ENCODE results near the gene SLC6A6.

The SLC6A6 gene

DNA sequence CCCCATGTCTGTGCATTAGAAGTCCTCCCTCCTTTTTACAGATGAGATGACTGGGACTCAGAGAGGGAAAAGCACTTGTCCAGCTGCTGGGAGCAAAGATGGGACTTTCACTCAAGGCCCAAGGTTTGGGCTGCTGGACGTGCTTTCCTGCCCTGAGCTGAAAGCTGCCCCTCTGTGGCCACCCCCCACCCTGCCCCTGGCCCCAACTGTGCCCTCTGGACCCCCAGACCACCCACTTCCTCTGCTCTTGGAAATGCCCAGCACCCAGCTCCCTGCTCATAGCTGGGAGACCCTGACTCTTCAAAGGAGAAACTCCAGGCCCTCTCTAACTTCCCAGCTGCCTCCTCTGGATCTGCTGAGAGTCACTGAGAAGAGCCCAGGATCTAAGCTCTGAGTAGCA is 117.0 kb downstream of the SLC6A6 start:
- Histone ChIP-seq H3F3A (ENCODE audit: insufficient read depth, low read length) (no peaks in the 10 kb centered on the region), H3K4me1 (ENCODE audit: insufficient read depth, low read length, severe bottlenecking) (no peaks in the 10 kb centered on the region), H3K27me3 (ENCODE audit: insufficient read depth, low read length) (peaks cover 7% of the 10 kb centered on the region; the same call in 1 of the 2 replicates), H3K36me3 (ENCODE audit: insufficient read depth, low read length) (no peaks in the 10 kb centered on the region), H2AFZ (ENCODE audit: low read length) (no peak overlapping the region), H3K9me2 (ENCODE audit: low read depth, low read length) (no peaks in the 10 kb centered on the region), H3K9me3 (ENCODE audit: low read length) (no peaks in the 10 kb centered on the region), H3K27ac (ENCODE audit: low read depth, low read length, poor library complexity, severe bottlenecking) (no peak overlapping the region), H3K4me3 (ENCODE audit: low read depth, low read length, poor library complexity, severe bottlenecking) (no peak overlapping the region), H3K4me2 (ENCODE audit: low read length) (no peak overlapping the region), H3K9ac (ENCODE audit: low read length) (no peak overlapping the region), H3K79me2 (ENCODE audit: insufficient read depth, low read length) (no peaks in the 10 kb centered on the region), H4K20me1 (ENCODE audit: insufficient read depth, low read length) (no peaks in the 10 kb centered on the region)
- TF ChIP-seq, protein P1, sequence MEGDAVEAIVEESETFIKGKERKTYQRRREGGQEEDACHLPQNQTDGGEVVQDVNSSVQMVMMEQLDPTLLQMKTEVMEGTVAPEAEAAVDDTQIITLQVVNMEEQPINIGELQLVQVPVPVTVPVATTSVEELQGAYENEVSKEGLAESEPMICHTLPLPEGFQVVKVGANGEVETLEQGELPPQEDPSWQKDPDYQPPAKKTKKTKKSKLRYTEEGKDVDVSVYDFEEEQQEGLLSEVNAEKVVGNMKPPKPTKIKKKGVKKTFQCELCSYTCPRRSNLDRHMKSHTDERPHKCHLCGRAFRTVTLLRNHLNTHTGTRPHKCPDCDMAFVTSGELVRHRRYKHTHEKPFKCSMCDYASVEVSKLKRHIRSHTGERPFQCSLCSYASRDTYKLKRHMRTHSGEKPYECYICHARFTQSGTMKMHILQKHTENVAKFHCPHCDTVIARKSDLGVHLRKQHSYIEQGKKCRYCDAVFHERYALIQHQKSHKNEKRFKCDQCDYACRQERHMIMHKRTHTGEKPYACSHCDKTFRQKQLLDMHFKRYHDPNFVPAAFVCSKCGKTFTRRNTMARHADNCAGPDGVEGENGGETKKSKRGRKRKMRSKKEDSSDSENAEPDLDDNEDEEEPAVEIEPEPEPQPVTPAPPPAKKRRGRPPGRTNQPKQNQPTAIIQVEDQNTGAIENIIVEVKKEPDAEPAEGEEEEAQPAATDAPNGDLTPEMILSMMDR (IDR thresholded peaks at IDR 0.05; ENCODE audit: low read length) = no peak
- TF ChIP-seq EZH2 (IDR thresholded peaks at IDR 0.05; ENCODE audit: borderline replicate concordance, low read length) = no peak

DNA sequence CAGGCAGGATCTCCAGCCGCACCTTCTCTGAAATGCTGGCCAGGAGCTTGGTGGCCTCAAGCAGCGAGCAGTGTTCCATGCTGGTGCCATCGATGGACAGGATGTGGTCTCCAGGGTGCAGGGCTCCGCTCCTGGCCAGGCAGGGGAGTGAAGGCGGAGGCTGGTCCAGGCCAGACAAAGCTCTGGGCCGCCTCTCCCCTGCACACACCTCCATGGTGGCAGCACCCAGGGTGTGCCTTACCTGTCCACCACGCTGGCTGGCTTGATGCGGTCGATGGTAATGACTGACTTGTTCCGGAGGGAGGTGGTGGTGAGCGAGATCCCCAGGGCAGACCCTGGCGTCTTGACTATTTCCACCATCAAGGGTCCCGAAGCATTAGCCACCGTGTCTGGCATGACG is 117.7 kb downstream of the SLC6A6 start:
- Histone ChIP-seq H3K36me3 (ENCODE audit: insufficient read depth, low read length) (no peaks in the 10 kb centered on the region), H3K4me1 (ENCODE audit: insufficient read depth, low read length, severe bottlenecking) (no peaks in the 10 kb centered on the region), H3K79me2 (ENCODE audit: insufficient read depth, low read length) (no peaks in the 10 kb centered on the region), H3K9me3 (ENCODE audit: low read length) (no peaks in the 10 kb centered on the region), H3K27me3 (ENCODE audit: insufficient read depth, low read length) (0 out of 2 replicates have a peak, but pooled peaks cover 7% of the 10 kb centered on the region), H3K27ac (ENCODE audit: low read depth, low read length, poor library complexity, severe bottlenecking) (no peak overlapping the region), H3K4me2 (ENCODE audit: low read length) (no peak overlapping the region), H2AFZ (ENCODE audit: low read length) (no peak overlapping the region), H3K9me2 (ENCODE audit: low read depth, low read length) (no peaks in the 10 kb centered on the region), H3K4me3 (ENCODE audit: low read depth, low read length, poor library complexity, severe bottlenecking) (no peak overlapping the region), H3F3A (ENCODE audit: insufficient read depth, low read length) (no peaks in the 10 kb centered on the region), H4K20me1 (ENCODE audit: insufficient read depth, low read length) (no peaks in the 10 kb centered on the region), H3K9ac (ENCODE audit: low read length) (no peak overlapping the region)
- TF ChIP-seq EZH2 (IDR thresholded peaks at IDR 0.05; ENCODE audit: borderline replicate concordance, low read length) = no peak
- TF ChIP-seq, protein P1 (IDR thresholded peaks at IDR 0.05; ENCODE audit: low read length) = no peak

DNA sequence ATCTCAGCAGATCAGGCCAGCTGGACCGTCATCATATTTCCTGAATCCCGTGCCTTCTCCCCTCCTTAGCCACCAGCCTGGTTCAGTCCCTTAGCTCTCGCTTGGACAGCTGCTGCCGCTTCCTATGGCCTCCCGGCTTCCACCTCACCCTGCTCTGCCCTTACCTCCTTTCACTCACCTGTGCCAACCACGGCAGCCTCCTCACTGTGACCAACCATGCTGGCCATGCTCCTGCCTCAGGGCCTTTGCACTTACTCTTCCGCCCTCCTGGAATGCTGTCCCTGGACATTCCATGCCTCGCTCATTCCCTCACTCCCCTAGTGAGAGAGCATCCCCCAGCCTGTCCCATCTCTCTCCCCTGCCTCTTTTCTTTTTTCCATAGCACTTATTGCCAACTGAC is 118.6 kb downstream of the SLC6A6 start:
- no peaks in the 10 kb centered on the region for H4K20me1 ChIP-seq (ENCODE audit: insufficient read depth, low read length)
- H2AFZ ChIP-seq (ENCODE audit: low read length) = no peak overlapping the region
- H3K4me1 ChIP-seq (ENCODE audit: insufficient read depth, low read length, severe bottlenecking) = no peaks in the 10 kb centered on the region
- no peak overlapping the region for H3K4me3 ChIP-seq (ENCODE audit: low read depth, low read length, poor library complexity, severe bottlenecking)
- H3K4me2 ChIP-seq (ENCODE audit: low read length) = no peak overlapping the region
- H3K27ac ChIP-seq (ENCODE audit: low read depth, low read length, poor library complexity, severe bottlenecking) = no peak overlapping the region
- H3F3A ChIP-seq (ENCODE audit: insufficient read depth, low read length) = no peaks in the 10 kb centered on the region
- 0 out of 2 replicates have a peak, but pooled peaks cover 12% of the 10 kb centered on the region for H3K27me3 ChIP-seq (ENCODE audit: insufficient read depth, low read length)
- H3K9ac ChIP-seq (ENCODE audit: low read length) = no peak overlapping the region
- H3K9me3 ChIP-seq (ENCODE audit: low read length) = no peaks in the 10 kb centered on the region
- H3K36me3 ChIP-seq (ENCODE audit: insufficient read depth, low read length) = no peaks in the 10 kb centered on the region
- no peaks in the 10 kb centered on the region for H3K9me2 ChIP-seq (ENCODE audit: low read depth, low read length)
- no peaks in the 10 kb centered on the region for H3K79me2 ChIP-seq (ENCODE audit: insufficient read depth, low read length)
- TF ChIP-seq EZH2 (IDR thresholded peaks at IDR 0.05; ENCODE audit: borderline replicate concordance, low read length) = no peak
- TF ChIP-seq, protein P1 (IDR thresholded peaks at IDR 0.05; ENCODE audit: low read length) = no peak

Data from OCI-LY1 (cell line).